Stimulated activated CD4-positive, alpha-beta T cell treated with anti-CD3 and anti-CD28 coated beads, Interleukin-2, amount 100 ng/mL, for 24 hours (primary cell): ENCODE data around the gene ARHGAP12.

Experiments
- DNase-seq, 2 donors: peaks; one replicate each; pipeline ENCODE4 v3.0.0-alpha.2; 2020

ARHGAP12 gene

DNA sequence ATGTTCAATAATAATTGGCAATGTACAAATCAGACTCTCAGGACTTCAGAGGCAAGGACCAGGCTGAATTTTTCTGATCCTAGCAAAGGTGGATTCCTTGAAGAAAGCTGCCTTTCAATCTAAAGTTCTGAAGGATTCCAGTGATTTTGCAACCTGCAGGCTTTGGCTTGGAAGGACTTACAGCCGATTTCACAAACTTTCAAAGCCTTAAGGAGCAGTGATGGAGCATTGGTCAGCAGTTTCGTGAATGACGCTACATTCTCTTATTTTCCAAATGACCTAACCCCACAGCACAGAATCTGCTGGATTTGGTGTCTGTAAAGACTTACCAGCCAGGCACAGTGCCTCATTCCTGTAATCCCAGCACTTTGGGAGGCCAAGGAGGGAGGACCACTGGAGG is 167.5 kb downstream of the ARHGAP12 start:
- DNase-seq, result no peak

- no peak for DNase-seq
Observed at GRCh38 chr10:31760674-31761081, 168.0 kb downstream of the ARHGAP12 start.

- peak; percentile 93 to 95 for DNase-seq
Observed at GRCh38 chr10:31759799-31760626, 168.6 kb downstream of the ARHGAP12 start.

GRCh38 chr10:31759124-31759798 is 169.4 kb downstream of the ARHGAP12 start:
- peak; percentile 67 to 69 for DNase-seq

DNA sequence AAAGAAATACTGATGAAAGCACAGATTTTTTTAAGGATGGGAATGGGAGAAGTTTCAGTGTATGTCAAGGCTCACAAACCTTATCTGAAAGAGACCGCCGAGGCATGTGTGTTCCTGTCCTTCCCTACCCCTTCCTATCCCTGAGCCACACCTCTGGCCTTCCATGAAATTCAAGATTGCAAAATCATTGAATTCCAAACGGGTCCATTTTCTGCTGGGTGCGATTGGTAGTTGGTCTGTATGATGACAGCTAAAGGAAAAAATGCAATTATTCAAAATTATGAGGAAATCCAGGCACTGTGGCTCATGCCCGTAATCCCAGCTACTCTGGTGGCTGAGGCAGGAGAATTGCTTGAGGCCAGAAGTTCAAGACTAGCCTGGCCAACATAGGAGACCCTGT is 170.1 kb downstream of the ARHGAP12 start:
- no peak for DNase-seq

GRCh38 chr10:31757831-31758230 is 170.8 kb downstream of the ARHGAP12 start:
- no peak for DNase-seq

GRCh38 chr10:31757386-31757791 is 171.2 kb downstream of the ARHGAP12 start:
- no peak for DNase-seq

DNA sequence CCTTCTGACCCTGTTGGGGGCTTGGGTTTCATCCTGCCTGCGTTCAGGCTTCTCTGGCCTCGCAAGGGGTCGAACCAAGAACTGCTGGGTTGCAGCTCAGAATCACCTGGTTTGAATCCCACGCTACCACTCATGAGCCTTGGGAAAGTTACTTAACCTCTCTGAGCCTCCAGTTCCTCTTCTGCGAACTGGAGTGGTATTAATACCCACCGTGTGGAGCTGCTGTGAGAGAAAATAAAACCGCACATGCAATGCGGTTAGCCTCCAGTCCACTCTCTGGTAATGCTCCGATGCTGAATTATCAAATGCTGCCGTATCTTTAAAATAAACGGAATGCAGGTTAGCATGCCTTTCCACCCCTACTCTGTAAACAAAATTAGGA is 171.9 kb downstream of the ARHGAP12 start:
- no peak for DNase-seq

- DNase-seq, result no peak
Observed at GRCh38 chr10:31756101-31756728, 172.4 kb downstream of the ARHGAP12 start.
